ENCODE measurements around the gene RIMS4.

The RIMS4 gene

GRCh38 chr20:44709797-44710196 lies 100.5 kb downstream of the RIMS4 start:
- ATAC-seq (ENCODE audit: insufficient read depth, low read depth) (no peak), DNase-seq (no peak)
- TF ChIP-seq CTCF (IDR thresholded peaks at IDR 0.05; ENCODE audit: borderline replicate concordance, extremely low read depth, low read length, poor library complexity, severe bottlenecking) (no peak), EZH2 (IDR thresholded peaks at IDR 0.05; ENCODE audit: borderline replicate concordance, low read depth, low read length, severe bottlenecking) (no peak)
- no peaks in the 10 kb centered on the region for H3K27me3 ChIP-seq (ENCODE audit: insufficient read depth, low read length, poor library complexity)
- no peaks in the 10 kb centered on the region for H3K79me2 ChIP-seq (ENCODE audit: insufficient read depth, low read length)
- H3K4me1 ChIP-seq (ENCODE audit: insufficient read depth, low read length): no peaks in the 10 kb centered on the region
- no peak overlapping the region for H3K9ac ChIP-seq (ENCODE audit: low read depth, low read length)
- no peak overlapping the region for H3K27ac ChIP-seq (ENCODE audit: low read length)
- H2AFZ ChIP-seq (ENCODE audit: low read depth, low read length): no peak overlapping the region
- no peak overlapping the region for H3K4me2 ChIP-seq (ENCODE audit: insufficient read depth, low read length)
- no peaks in the 10 kb centered on the region for H4K20me1 ChIP-seq (ENCODE audit: insufficient read depth, low read length)
- no peaks in the 10 kb centered on the region for H3K36me3 ChIP-seq (ENCODE audit: insufficient read depth, low read length)
- no peaks in the 10 kb centered on the region for H3K9me3 ChIP-seq (ENCODE audit: insufficient read depth, low read length, severe bottlenecking)
- no peak overlapping the region for H3K4me3 ChIP-seq (ENCODE audit: low read depth in 1 of 2, low read length in 2 of 2)

GRCh38 chr20:44709380-44709779 lies 101.0 kb downstream of the RIMS4 start:
- ATAC-seq (ENCODE audit: insufficient read depth, low read depth) (no peak), DNase-seq (no peak)
- no peak overlapping the region for H2AFZ ChIP-seq (ENCODE audit: low read depth, low read length)
- no peak for TF ChIP-seq EZH2 (IDR thresholded peaks at IDR 0.05; ENCODE audit: borderline replicate concordance, low read depth, low read length, severe bottlenecking)
- TF ChIP-seq CTCF (IDR thresholded peaks at IDR 0.05; ENCODE audit: borderline replicate concordance, extremely low read depth, low read length, poor library complexity, severe bottlenecking): no peak
- no peak overlapping the region for H3K27ac ChIP-seq (ENCODE audit: low read length)
- H3K79me2 ChIP-seq (ENCODE audit: insufficient read depth, low read length): no peaks in the 10 kb centered on the region
- H3K36me3 ChIP-seq (ENCODE audit: insufficient read depth, low read length): no peaks in the 10 kb centered on the region
- no peak overlapping the region for H3K4me3 ChIP-seq (ENCODE audit: low read depth in 1 of 2, low read length in 2 of 2)
- no peaks in the 10 kb centered on the region for H3K4me1 ChIP-seq (ENCODE audit: insufficient read depth, low read length)
- H3K27me3 ChIP-seq (ENCODE audit: insufficient read depth, low read length, poor library complexity): no peaks in the 10 kb centered on the region
- H3K9ac ChIP-seq (ENCODE audit: low read depth, low read length): no peak overlapping the region
- no peaks in the 10 kb centered on the region for H3K9me3 ChIP-seq (ENCODE audit: insufficient read depth, low read length, severe bottlenecking)
- H4K20me1 ChIP-seq (ENCODE audit: insufficient read depth, low read length): no peaks in the 10 kb centered on the region
- H3K4me2 ChIP-seq (ENCODE audit: insufficient read depth, low read length): no peak overlapping the region

- Histone ChIP-seq H3K4me3 (ENCODE audit: low read depth in 1 of 2, low read length in 2 of 2) (no peak overlapping the region), H3K9ac (ENCODE audit: low read depth, low read length) (no peak overlapping the region), H3K27ac (ENCODE audit: low read length) (no peak overlapping the region)
Observed at GRCh38 chr20:44707018-44707579, 103.2 kb downstream of the RIMS4 start.

More at GRCh38 chr20:44707018-44707579, 103.2 kb downstream of the RIMS4 start:
- no peaks in the 10 kb centered on the region for H3K79me2 ChIP-seq (ENCODE audit: insufficient read depth, low read length)
- no peak overlapping the region for H2AFZ ChIP-seq (ENCODE audit: low read depth, low read length)
- ATAC-seq (ENCODE audit: insufficient read depth, low read depth): no peak
- H3K9me3 ChIP-seq (ENCODE audit: insufficient read depth, low read length, severe bottlenecking): no peaks in the 10 kb centered on the region
- TF ChIP-seq CTCF (IDR thresholded peaks at IDR 0.05; ENCODE audit: borderline replicate concordance, extremely low read depth, low read length, poor library complexity, severe bottlenecking) (no peak), EZH2 (IDR thresholded peaks at IDR 0.05; ENCODE audit: borderline replicate concordance, low read depth, low read length, severe bottlenecking) (no peak)
- no peak overlapping the region for H3K4me2 ChIP-seq (ENCODE audit: insufficient read depth, low read length)
- H4K20me1 ChIP-seq (ENCODE audit: insufficient read depth, low read length): no peaks in the 10 kb centered on the region
- H3K27me3 ChIP-seq (ENCODE audit: insufficient read depth, low read length, poor library complexity): no peaks in the 10 kb centered on the region
- no peaks in the 10 kb centered on the region for H3K36me3 ChIP-seq (ENCODE audit: insufficient read depth, low read length)
- H3K4me1 ChIP-seq (ENCODE audit: insufficient read depth, low read length): no peaks in the 10 kb centered on the region
- DNase-seq: no peak

Measured in DND-41 (cell line).